SK-MEL-5 (cell line): ENCODE measurements around the gene MSH5. TPM values are rescaled to one million over a fixed set of nuclear protein-coding genes. Genes with fewer than 3 reads are reported as not detected.
"Not testable (repeated sequence)": the region's sequence is repeated elsewhere in the genome, so short reads cannot be mapped to it uniquely, and the experiment has no call there.

Experiments used
- DNase-seq: peaks from one replicate; pipeline ENCODE4 v3.0.0-alpha.2; 2016; ENCODE audit warnings: low read depth, low spot score
- in situ Hi-C: cut with HindIII; loops from 2 replicates; pipeline ENCODE4 v1.10.0; 2016; ENCODE audit warnings: low sequenced_read_pairs, high pct_unique_total_duplicates, low pct_unique_long_range_greater_than_20kb
- total RNA-seq: library from RNA; depleted of rRNA; stranded (reverse); fragments of >200 nt; shearing (Covaris generic); gene quantifications from 2 replicates; pipeline ENCODE4 v1.2.3, GENCODE V29; 2014

Gene MSH5
- total RNA-seq, 1 experiment from 2014 or later: 16.1 TPM

GRCh38 chr6:31781244-31782125, 41.7 kb downstream of the MSH5 start:
- in situ Hi-C loops: no loop called here
- no peak for DNase-seq

- in situ Hi-C loops: no loop called here
- DNase-seq: no peak
These were observed 42.5 kb downstream of the MSH5 start for GRCh38 chr6:31782126-31782855.

DNA sequence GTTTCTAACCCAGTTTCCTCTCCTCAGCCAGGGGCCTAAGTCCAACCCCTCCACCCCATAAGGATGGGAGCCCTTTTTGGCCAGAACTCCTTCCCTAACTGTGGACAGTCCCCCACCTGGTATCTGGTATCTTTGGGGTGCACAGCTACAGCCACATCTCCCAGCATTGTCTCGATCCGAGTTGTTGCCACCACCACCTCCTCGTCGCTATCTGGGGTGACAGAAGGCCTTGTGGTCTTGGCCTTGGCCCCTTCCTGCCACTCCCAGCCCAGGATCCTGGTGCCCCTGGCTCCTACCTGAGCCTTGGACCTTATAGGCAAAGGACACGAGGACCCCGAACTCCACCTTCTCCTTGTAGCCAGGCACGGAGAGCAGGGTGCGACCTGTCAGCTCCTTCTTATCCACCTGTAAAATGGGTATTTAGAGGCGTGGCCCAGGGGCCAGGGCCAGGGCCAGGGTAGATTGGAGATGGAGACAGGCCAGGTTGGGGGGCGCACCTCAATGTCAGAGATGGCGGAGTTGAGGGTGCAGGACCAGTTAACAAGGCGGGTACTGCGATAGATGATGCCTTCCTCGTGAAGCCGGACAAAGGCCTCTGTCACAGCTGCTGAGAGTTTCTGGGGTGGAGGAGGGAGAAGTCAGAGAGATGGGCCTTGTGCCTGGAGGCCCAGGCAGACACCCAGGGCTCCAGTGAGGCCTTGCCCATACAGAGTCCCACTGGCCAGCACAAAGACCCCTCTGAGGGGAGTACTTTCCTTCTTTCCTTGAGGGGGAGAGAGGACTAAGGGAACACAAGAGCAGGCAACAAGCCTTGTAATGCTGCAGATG, 44.5 kb downstream of the MSH5 start:
- no peak for DNase-seq
- in situ Hi-C loops: no loop called here

- DNase-seq: no peak
- in situ Hi-C loops: no loop called here
These were observed 45.7 kb downstream of the MSH5 start for GRCh38 chr6:31785475-31785874.

DNA sequence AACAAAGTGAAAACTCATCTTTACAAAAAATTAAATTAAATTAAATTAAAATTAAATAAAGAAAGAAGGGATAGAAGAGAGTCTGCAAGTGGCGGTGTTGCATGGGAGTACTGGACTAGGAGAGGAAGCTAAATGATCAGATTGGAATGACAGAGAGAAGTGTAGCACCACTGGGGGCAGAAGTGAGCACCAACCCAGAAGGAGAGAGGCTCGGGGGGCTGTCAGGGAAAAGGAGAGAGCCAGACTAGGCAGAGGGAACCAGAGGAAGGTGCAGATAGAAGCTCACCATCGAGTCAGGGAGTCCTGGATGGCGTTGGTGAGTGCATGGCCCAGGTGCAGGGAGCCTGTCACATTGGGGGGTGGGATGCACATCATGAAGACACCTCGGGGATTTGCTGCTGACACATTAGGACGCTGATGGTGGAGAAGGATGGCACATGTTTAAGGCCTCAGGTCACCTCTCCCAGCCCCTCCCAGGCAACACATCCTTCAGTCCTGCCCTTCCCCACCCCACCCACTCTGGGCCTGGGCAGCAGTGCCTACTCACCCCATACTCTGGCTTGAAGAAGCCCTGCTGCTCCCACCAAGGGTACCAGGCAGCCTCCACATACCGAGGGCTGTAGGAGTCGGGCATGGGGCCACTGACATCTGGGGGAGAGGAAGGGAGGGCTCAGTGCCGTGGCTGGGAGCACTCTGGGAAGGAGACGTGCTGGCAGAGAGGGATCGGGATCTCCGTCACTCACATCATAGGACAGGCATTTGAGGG, 51.7 kb downstream of the MSH5 start:
- in situ Hi-C loops: no loop called here
- peak; percentile 69 for DNase-seq

DNA sequence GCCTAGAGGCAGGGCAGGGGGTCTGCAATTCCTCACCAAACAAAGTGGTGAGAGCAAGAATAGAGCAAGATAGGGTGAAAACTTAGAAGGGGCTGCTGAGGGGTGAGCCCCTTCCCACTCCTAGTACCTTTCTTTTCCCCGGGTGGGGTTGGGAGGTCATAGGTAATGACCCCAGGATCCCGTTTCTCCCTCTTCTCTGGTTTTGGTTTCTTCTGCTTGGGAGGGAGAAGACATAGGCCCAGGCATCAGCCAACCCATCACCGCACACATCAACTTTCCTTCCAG, 52.2 kb downstream of the MSH5 start:
- no peak for DNase-seq
- in situ Hi-C loops: no loop called here

- in situ Hi-C loops: no loop called here
- no peak for DNase-seq
These were observed 53.0 kb downstream of the MSH5 start for GRCh38 chr6:31792761-31793171.

DNA sequence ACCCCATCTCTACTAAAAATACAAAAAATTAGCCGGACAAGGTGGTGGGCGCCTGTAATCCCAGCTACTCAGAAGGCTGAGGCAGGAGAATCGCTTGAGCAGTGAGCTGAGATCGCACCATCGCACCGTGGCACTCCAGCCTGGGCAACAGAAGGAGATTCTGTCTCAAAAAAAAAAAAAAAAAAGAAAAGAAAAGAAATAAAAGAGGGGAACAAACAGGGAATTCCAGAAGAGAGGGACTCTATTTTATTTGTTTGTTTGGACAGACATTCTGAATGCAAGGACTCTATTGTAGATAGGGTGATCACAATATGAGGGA, 54.1 kb downstream of the MSH5 start:
- in situ Hi-C loops: not testable (repeated sequence)

GRCh38 chr6:31794294-31794865, 54.6 kb downstream of the MSH5 start:
- DNase-seq: no peak
- in situ Hi-C loops: no loop called here

More for the DNA sequence above, 54.1 kb downstream of the MSH5 start:
- DNase-seq: not testable (repeated sequence)

DNA sequence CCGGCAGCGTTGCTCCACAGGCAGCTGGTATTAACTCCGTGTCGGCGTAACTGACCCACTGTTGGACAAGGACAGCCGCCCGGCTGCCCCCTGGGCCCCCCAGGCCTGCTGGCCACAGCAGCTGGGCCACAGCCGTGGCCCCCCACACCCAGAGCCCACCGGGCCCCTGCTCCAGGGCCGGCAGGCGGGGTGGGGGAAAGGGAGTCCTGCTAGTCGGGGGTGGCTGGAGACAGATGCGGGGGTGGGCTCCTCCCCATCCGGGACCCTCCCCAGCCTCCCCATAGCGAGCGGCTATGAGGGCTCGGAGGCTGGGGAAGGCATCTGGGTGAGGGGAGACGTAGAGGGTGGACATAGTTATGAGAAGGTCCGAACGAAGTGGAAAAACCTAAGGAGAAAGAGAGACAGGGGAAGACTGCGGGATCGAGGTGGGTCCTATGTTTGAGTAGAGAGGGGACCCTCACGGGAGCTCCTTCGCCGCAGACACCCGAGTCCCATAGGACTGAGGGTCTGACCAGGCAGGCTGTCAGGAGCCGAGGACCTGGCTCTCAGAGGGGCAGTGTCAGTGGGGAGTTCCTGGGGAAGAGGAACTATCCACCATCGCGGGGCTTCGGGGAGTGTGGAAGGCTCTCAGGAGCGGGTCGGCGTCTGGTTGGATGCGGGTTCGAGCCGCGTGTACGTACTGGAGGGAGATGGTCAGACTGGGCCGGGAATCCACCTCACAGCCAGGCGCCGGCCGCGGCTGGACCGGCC, 55.2 kb downstream of the MSH5 start:
- no peak for DNase-seq
- in situ Hi-C loops: no loop called here

DNA sequence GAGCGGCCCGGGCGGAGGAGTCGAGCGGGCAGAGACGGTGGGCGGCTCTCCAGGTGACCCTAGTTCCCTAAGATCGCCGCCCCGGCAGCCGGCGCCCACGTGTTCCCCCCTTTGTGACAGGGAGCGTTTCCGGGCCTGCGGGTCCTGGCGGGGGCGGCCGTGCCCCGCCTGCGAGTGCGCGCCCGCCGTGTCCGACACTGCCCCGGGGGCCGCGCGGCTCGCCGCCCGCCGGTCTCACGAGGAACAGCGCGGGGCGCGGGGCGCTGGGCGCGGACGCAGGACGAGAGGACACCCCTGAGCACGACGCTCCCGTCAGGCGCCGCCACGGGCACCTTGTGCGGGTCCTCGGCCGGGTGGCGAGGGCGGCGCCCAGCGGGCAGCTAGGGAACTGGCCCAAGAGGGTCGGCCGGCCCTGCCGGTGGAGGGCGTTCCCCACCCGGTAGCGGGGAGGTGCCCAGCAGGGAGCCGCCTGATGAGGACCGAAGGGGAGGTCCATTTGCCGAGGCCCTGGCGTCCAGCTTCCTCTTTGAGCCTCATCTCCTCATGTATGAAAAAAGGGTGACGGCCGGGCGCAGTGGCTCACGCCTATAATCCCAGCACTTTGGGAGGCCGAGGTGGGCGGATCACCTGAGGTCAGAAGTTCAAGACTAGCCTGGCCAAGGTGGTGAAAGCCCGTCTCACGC, 56.0 kb downstream of the MSH5 start, which contains the start of gene VARS1:
Gene VARS1 (minus strand): TSS at position 137 of the 683 bp plus-strand sequence. CDS start 535 bp downstream, outside the sequence.
- DNase-seq: peak; percentile 89
- in situ Hi-C loops: no loop called here

GRCh38 chr6:31796993-31797385, 57.2 kb downstream of the MSH5 start:
- DNase-seq: no peak
- in situ Hi-C loops: no loop called here

- DNase-seq: no peak
- in situ Hi-C loops: no loop called here
These were observed 57.8 kb downstream of the MSH5 start for GRCh38 chr6:31797588-31797987.

DNA sequence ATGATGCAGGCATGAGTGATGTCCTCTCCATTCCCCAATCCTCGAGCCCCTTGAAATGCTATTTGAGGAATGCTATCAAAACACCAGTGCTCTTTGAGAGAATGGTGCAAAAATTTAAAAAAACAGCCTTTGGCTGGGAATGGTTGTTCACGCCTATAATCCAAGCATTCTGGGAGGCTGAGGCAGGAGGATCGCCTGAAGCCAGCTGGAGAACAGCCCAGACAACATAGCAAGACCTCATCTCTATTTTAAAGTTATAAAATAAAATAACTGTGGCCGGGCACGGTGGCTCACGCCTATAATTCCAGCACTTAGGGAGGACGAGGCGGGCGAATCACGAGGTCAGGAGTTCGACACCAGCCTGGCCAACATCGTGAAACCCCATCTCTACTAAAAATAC, 60.0 kb downstream of the MSH5 start:
- in situ Hi-C loops: no loop called here
- DNase-seq: no peak

- in situ Hi-C loops, DNase-seq: not testable (repeated sequence)
These were observed 61.5 kb downstream of the MSH5 start for GRCh38 chr6:31801031-31801927.
